ENCODE data around the gene PITHD1. TPM values are rescaled to one million over a fixed set of nuclear protein-coding genes. Genes with fewer than 3 reads are reported as not detected.

The PITHD1 gene
- total and polyA plus RNA-seq, 2 of the 8 experiments (the other 6 are each of a cell fraction or from before 2014, with no cell fraction given): 67.4 to 68.8 TPM

GRCh38 chr1:23748016-23748415, 30.2 kb upstream of the PITHD1 start (continued):
- TF ChIP-seq TAF1 (IDR thresholded peaks at IDR 0.05; ENCODE audit: low read depth, low read length) (no peak), ASH2L (IDR thresholded peaks at IDR 0.05; ENCODE audit: low read length) (no peak), MAFK (IDR thresholded peaks at IDR 0.05; ENCODE audit: low read depth, low read length) (no peak), NANOG (IDR thresholded peaks at IDR 0.05; ENCODE audit: insufficient read depth, low read depth, low read length, poor library complexity, severe bottlenecking) (no peak), CHD2 (IDR thresholded peaks at IDR 0.05; ENCODE audit: low read length) (no peak), ATF2 (IDR thresholded peaks at IDR 0.05; ENCODE audit: low read length) (no peak), CTBP2 (IDR thresholded peaks at IDR 0.05; ENCODE audit: borderline replicate concordance, insufficient read depth, insufficient read length, low read length) (no peak), CBX5 (IDR thresholded peaks at IDR 0.05; ENCODE audit: low read depth, low read length) (no peak), TCF12 (IDR thresholded peaks at IDR 0.05; ENCODE audit: low read depth, low read length) (no peak)
